OCI-LY3 (cell line): Measurements from ENCODE around the gene ZNF564.

Experiments
- EZH2phosphoT487 ChIP-seq: fragments of 200-600 bp; shearing (Covaris generic); IDR thresholded peaks from 2 replicates; pipeline ENCODE4 v1.6.1; 2018; ENCODE audit warnings: antibody characterized with exemption, mixed run types, low read depth
- TF ChIP-seq, protein P1 (sequence below): fragments of 200-600, 300-600 bp; sonication (generic); IDR thresholded peaks from 2 replicates; pipeline ENCODE4 v1.5.1; 2014; ENCODE audit warnings: antibody characterized with exemption, low read length, low read depth

GRCh38 chr19:12494260-12494860 lies 56.9 kb downstream of the ZNF564 start:
- TF ChIP-seq, protein P1, sequence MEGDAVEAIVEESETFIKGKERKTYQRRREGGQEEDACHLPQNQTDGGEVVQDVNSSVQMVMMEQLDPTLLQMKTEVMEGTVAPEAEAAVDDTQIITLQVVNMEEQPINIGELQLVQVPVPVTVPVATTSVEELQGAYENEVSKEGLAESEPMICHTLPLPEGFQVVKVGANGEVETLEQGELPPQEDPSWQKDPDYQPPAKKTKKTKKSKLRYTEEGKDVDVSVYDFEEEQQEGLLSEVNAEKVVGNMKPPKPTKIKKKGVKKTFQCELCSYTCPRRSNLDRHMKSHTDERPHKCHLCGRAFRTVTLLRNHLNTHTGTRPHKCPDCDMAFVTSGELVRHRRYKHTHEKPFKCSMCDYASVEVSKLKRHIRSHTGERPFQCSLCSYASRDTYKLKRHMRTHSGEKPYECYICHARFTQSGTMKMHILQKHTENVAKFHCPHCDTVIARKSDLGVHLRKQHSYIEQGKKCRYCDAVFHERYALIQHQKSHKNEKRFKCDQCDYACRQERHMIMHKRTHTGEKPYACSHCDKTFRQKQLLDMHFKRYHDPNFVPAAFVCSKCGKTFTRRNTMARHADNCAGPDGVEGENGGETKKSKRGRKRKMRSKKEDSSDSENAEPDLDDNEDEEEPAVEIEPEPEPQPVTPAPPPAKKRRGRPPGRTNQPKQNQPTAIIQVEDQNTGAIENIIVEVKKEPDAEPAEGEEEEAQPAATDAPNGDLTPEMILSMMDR, result no peak
- no peak for TF ChIP-seq EZH2phosphoT487
